Mesenchymal stem cell (in vitro differentiated cells and primary cell): ENCODE measurements around the gene MYLIP.
A peak's percentile ranks its signal among the peaks of the same experiment; 100 is the strongest.

Experiments
- DNase-seq: peaks from one replicate; pipeline ENCODE4 v3.0.0-alpha.2; 2013
- H2AFZ ChIP-seq: one replicate; pipeline ENCODE4 v1.6.1; 2013; ENCODE audit warnings: low read depth, mild to moderate bottlenecking, control low read depth, inconsistent platforms, low read length, moderate library complexity
- H2AK5ac ChIP-seq: 2 replicates; pipeline ENCODE4 v1.6.1; 2013; ENCODE audit warnings: low read length, moderate library complexity, mild to moderate bottlenecking, inconsistent platforms; ENCODE audit not compliant: severe bottlenecking
- H2BK120ac ChIP-seq: one replicate; pipeline ENCODE4 v1.6.1; 2013; ENCODE audit warnings: low read depth, mild to moderate bottlenecking, inconsistent platforms, low read length, moderate library complexity
- H2BK12ac ChIP-seq, 2 experiments: one replicate each; pipeline ENCODE4 v1.6.1; 2013; ENCODE audit warnings: inconsistent platforms in 2 of 2, low read length in 2 of 2, mild to moderate bottlenecking in 2 of 2, moderate library complexity in 2 of 2, control low read depth in 1 of 2
- H2BK15ac ChIP-seq: one replicate; pipeline ENCODE4 v1.6.1; 2013; ENCODE audit warnings: mild to moderate bottlenecking, low read depth, inconsistent platforms; ENCODE audit not compliant: poor library complexity, severe bottlenecking
- H2BK5ac ChIP-seq: 2 replicates; pipeline ENCODE4 v1.6.1; 2013; ENCODE audit warnings: low read depth, mild to moderate bottlenecking, low read length, control low read depth, inconsistent platforms; ENCODE audit not compliant: poor library complexity, severe bottlenecking
- H3K14ac ChIP-seq, 2 experiments: one replicate each; pipeline ENCODE4 v1.6.1; 2013; ENCODE audit warnings: inconsistent platforms in 2 of 2, low read length in 2 of 2, control low read depth in 1 of 2, mild to moderate bottlenecking in 1 of 2, moderate library complexity in 1 of 2
- H3K18ac ChIP-seq, 2 experiments: one replicate each; pipeline ENCODE4 v1.6.1; 2013; ENCODE audit warnings: inconsistent platforms in 2 of 2, low read length in 2 of 2, control low read depth in 1 of 2, low read depth in 1 of 2, mild to moderate bottlenecking in 1 of 2
- H3K23ac ChIP-seq, 2 experiments: one replicate each; pipeline ENCODE4 v1.6.1; 2013; ENCODE audit warnings: inconsistent platforms in 2 of 2, low read length in 2 of 2, mild to moderate bottlenecking in 2 of 2, moderate library complexity in 2 of 2, control low read depth in 1 of 2
- H3K27ac ChIP-seq: 2 replicates; pipeline ENCODE4 v1.5.1; 2013; ENCODE audit warnings: mild to moderate bottlenecking, moderate library complexity, low read length, control low read depth, inconsistent platforms; ENCODE audit not compliant: poor library complexity, severe bottlenecking
- H3K27me3 ChIP-seq, 2 experiments: 2 replicates each; pipeline versions ENCODE4 v1.6.1 to v1.7.0; 2013; ENCODE audit warnings: low read length in 2 of 2, mild to moderate bottlenecking in 2 of 2, moderate library complexity in 2 of 2, control low read depth in 1 of 2, inconsistent platforms in 1 of 2; ENCODE audit not compliant: control insufficient read depth in 1 of 2, insufficient read depth in 1 of 2
- H3K36me3 ChIP-seq, 2 experiments: 2 replicates each; pipeline versions ENCODE4 v1.6.1 to v1.7.0; 2013; ENCODE audit warnings: low read length in 2 of 2, control low read depth in 1 of 2, inconsistent platforms in 1 of 2, low read depth in 1 of 2, mild to moderate bottlenecking in 1 of 2; ENCODE audit not compliant: insufficient read depth in 2 of 2, control insufficient read depth in 1 of 2
- H3K4ac ChIP-seq, 2 experiments: one replicate each; pipeline ENCODE4 v1.6.1; 2013; ENCODE audit warnings: inconsistent platforms in 2 of 2, low read length in 2 of 2, mild to moderate bottlenecking in 2 of 2, moderate library complexity in 2 of 2, control low read depth in 1 of 2, low read depth in 1 of 2
- H3K4me1 ChIP-seq: 2 replicates; pipeline ENCODE4 v1.6.1; 2013; ENCODE audit warnings: low read depth, low read length, control low read depth; ENCODE audit not compliant: control insufficient read depth, insufficient read depth
- H3K4me2 ChIP-seq: 2 replicates; pipeline ENCODE4 v1.6.1; 2013; ENCODE audit warnings: low read length, mild to moderate bottlenecking, inconsistent platforms; ENCODE audit not compliant: poor library complexity, severe bottlenecking
- H3K4me3 ChIP-seq, 2 experiments: 2 replicates each; pipeline versions ENCODE4 v1.5.1 to v1.7.0; 2013; ENCODE audit warnings: low read length in 2 of 2, mild to moderate bottlenecking in 2 of 2, control low read depth in 1 of 2, low read depth in 1 of 2; ENCODE audit not compliant: insufficient read depth in 1 of 2
- H3K79me1 ChIP-seq: replicated peaks from 2 replicates; pipeline ENCODE4 v1.6.1; 2013; ENCODE audit warnings: mild to moderate bottlenecking, control low read depth, low read length, inconsistent platforms; ENCODE audit not compliant: poor library complexity, severe bottlenecking
- H3K9ac ChIP-seq: 2 replicates; pipeline ENCODE4 v1.7.0; 2013; ENCODE audit warnings: mild to moderate bottlenecking, low read length, moderate library complexity
- H3K9me3 ChIP-seq: 2 replicates; pipeline ENCODE4 v1.7.0; 2013; ENCODE audit warnings: mild to moderate bottlenecking, low read length; ENCODE audit not compliant: control insufficient read depth
- H4K8ac ChIP-seq: one replicate; pipeline ENCODE4 v1.6.1; 2013; ENCODE audit warnings: inconsistent platforms, mild to moderate bottlenecking, low read length, moderate library complexity
- H4K91ac ChIP-seq: one replicate; pipeline ENCODE4 v1.6.1; 2013; ENCODE audit warnings: mild to moderate bottlenecking, low read length, inconsistent platforms
- WGBS: methylation state at CpG from one replicate; pipeline ENCODE4 v1.1.7; 2013; ENCODE audit warnings: mixed read lengths; 5-methylcytosine and 5-hydroxymethylcytosine counted together

The MYLIP gene

DNA sequence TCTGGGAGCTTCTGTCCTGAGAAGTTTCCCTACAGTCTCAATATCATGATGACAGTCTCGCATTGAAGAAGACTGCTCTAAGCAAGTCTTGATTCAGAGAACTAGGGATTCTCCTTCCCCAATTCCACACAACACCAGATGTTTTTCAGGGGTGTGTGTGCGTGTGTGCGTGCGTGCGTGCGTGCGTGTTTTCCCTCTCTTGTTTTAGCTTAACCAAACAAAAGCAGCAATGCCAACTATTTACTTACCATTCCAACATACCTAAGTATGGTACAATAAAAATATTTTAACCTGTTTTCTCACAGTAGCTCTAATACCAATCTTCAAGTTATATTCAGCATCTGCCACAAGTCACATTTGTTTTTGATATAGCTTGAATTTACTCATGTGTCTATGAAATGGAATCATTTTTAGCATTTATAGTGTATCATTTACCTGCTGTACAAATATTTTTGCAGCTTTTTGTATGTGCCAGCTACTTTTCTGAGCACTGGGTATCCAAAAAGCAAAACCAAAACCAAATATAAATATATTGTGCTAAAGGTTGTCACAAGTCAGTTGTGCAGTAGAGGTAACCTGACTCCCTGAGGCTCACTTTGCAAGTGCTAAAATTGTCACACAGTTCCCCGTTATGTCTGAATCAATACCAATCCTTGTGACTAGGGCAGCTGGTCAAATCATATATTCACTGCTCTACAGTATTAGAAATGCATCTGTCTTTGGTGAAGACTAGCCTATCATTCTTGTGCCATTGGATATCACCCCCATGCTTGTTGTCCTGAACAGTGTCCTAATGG is 21.7 kb upstream of the MYLIP start:
- peak overlapping the region in 1 of 2 experiments; percentile 40 for H3K18ac ChIP-seq
- no peaks in the 10 kb centered on the region for H3K79me1 ChIP-seq
- H3K4me3 ChIP-seq = no peak overlapping the region
- WGBS = 98% methylated on average over 8 of the region's 8 CpGs
- H2BK120ac ChIP-seq = peak overlapping the region; percentile 37
- no peak overlapping the region for H3K4me2 ChIP-seq
- H4K91ac ChIP-seq = no peak overlapping the region
- no peak for DNase-seq
- no peaks in the 10 kb centered on the region for H3K27me3 ChIP-seq
- H2AK5ac ChIP-seq = no peak overlapping the region
- H3K9me3 ChIP-seq = no peaks in the 10 kb centered on the region
- peak overlapping the region in 1 of 2 experiments; percentile 42 for H3K14ac ChIP-seq
- no peaks in the 10 kb centered on the region for H3K36me3 ChIP-seq
- no peak overlapping the region for H4K8ac ChIP-seq
- no peak overlapping the region for H2AFZ ChIP-seq
- H2BK5ac ChIP-seq = no peak overlapping the region
- H2BK12ac ChIP-seq = no peak overlapping the region
- no peak overlapping the region for H3K9ac ChIP-seq
- no peak overlapping the region for H3K27ac ChIP-seq
- no peak overlapping the region for H2BK15ac ChIP-seq
- no peaks in the 10 kb centered on the region for H3K4me1 ChIP-seq
- H3K23ac ChIP-seq = no peak overlapping the region
- H3K4ac ChIP-seq = no peak overlapping the region

DNA sequence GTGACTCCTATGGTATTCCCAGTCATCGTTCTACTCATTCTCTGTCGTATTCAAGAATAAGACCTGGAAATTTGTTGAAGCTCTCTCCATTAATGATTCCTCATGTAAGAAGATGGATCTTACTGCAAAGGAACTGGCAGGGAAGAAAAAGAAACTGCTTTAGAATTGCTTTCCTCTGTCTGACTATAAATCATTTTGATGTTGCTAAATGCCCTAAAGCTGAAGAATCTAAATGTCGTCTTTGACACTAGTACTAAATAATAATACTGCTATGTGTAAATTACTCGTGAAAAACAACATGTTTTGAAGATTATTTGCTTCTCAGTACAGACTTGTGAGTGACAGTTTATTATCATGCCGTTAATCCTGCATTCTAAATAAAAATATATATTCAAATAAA is 20.5 kb upstream of the MYLIP start:
- no peak overlapping the region for H2AK5ac ChIP-seq
- no peak overlapping the region for H2BK15ac ChIP-seq

DNA sequence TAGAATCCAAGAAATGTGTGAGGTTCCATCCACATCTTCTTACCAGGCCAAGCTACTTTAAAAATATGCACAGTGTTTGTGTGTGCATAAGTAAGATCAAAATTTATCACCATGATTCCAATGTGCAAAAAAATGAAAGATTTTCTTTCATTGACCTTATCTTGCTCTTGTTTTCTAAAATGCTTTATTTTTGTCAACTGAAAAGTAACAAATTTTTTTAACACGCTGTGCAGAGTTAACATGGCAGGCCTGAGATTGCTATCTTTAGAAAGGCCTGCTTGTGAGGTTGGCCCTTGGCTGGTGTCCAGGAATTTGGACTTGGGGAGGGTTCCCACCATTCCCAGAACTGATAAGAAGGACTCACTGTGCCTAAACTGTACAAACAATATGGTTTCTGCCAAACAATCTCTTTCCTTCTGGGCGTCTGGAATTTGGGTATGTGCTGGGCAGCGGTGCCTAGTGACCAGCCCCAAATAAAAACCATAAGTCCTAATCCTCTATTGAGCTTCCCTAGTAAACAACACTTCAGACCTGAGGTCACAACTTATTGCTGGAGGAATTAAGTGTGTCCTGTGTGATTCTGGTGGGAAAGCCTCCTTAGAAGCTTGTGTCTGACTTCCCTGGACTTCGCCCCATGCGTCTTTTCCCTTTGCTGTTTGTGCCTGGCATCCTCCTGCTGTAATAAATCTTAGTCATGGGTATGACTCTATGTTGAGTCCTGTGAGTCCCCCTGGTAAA is 19.8 kb upstream of the MYLIP start:
- 56% methylated on average over 5 of the region's 5 CpGs for WGBS

More for the DNA sequence above, 20.5 kb upstream of the MYLIP start:
- H3K4me1 ChIP-seq = no peaks in the 10 kb centered on the region
- no peak overlapping the region for H3K27ac ChIP-seq
- H4K91ac ChIP-seq = no peak overlapping the region
- no peak overlapping the region for H3K18ac ChIP-seq
- H3K4me3 ChIP-seq = no peak overlapping the region
- 100% methylated on average over 1 of the region's 5 CpGs for WGBS
- no peaks in the 10 kb centered on the region for H3K27me3 ChIP-seq
- no peaks in the 10 kb centered on the region for H3K79me1 ChIP-seq
- H3K9me3 ChIP-seq = no peaks in the 10 kb centered on the region
- H2BK5ac ChIP-seq = no peak overlapping the region
- no peak overlapping the region for H2BK120ac ChIP-seq
- no peak overlapping the region for H3K23ac ChIP-seq
- H3K36me3 ChIP-seq = no peaks in the 10 kb centered on the region
- no peak overlapping the region for H3K4me2 ChIP-seq
- no peak overlapping the region for H3K9ac ChIP-seq
- no peak overlapping the region for H3K14ac ChIP-seq
- H2AFZ ChIP-seq = no peak overlapping the region
- DNase-seq = peak; percentile 22
- H3K4ac ChIP-seq = no peak overlapping the region
- no peak overlapping the region for H2BK12ac ChIP-seq
- H4K8ac ChIP-seq = no peak overlapping the region

DNA sequence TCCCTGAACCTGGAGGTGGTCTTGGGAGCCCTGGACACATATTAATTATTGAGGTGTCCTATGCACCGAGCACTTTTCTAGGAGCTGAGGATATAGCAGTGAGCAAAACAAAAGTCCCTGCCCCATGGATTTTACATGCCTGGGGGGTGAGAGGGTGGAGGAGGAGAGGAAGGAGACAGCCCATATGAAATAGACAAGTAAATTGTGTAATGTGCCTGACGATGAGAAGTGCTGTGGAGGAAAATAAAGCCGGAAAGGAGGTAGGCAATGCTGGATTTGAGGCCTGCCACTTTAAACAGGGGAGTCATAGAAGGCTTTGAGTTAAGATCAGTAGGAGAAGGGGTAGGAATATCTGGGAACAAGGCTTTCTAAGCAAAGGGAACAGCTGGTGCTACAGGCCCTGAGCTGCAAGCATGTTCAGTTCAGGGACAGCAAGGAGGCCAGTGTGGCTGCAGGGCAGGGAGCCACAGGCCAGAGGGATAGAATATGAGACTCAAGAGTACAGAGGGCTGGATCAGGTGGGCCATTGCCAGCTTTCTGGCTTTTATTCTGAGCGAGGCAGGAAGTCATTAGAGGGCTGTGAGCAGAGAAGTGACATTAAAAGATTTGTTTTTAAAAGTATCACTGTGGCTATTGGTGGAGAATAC is 19.1 kb upstream of the MYLIP start:
- H3K27me3 ChIP-seq = no peaks in the 10 kb centered on the region
- H3K14ac ChIP-seq = peak overlapping the region in 1 of 2 experiments; percentile 15
- no peak overlapping the region for H2BK5ac ChIP-seq
- H2BK12ac ChIP-seq = peak overlapping the region; percentile 54 to 63
- peak overlapping the region; percentile 73 for H2BK120ac ChIP-seq
- H4K8ac ChIP-seq = no peak overlapping the region
- peak overlapping the region; percentile 43 to 95 for H3K18ac ChIP-seq
- no peaks in the 10 kb centered on the region for H3K36me3 ChIP-seq
- no peak overlapping the region for H3K23ac ChIP-seq
- no peak overlapping the region for H2BK15ac ChIP-seq
- H3K4me1 ChIP-seq = no peaks in the 10 kb centered on the region
- H2AFZ ChIP-seq = peak overlapping the region; percentile 54
- H3K9me3 ChIP-seq = no peaks in the 10 kb centered on the region
- H3K9ac ChIP-seq = no peak overlapping the region
- no peak overlapping the region for H3K27ac ChIP-seq
- no peaks in the 10 kb centered on the region for H3K79me1 ChIP-seq
- H4K91ac ChIP-seq = no peak overlapping the region
- H3K4me2 ChIP-seq = no peak overlapping the region
- peak; percentile 30 for DNase-seq
- H3K4ac ChIP-seq = peak overlapping the region in 1 of 2 experiments; percentile 73
- no peak overlapping the region for H2AK5ac ChIP-seq
- H3K4me3 ChIP-seq = no peak overlapping the region
- 63% methylated on average over 4 of the region's 4 CpGs for WGBS

More for the DNA sequence above, 19.8 kb upstream of the MYLIP start:
- no peaks in the 10 kb centered on the region for H3K79me1 ChIP-seq
- no peaks in the 10 kb centered on the region for H3K9me3 ChIP-seq
- no peak overlapping the region for H2BK120ac ChIP-seq
- H4K8ac ChIP-seq = no peak overlapping the region
- no peak overlapping the region for H3K4me2 ChIP-seq
- H3K4ac ChIP-seq = no peak overlapping the region
- H4K91ac ChIP-seq = no peak overlapping the region
- no peak overlapping the region for H2BK12ac ChIP-seq
- H2BK5ac ChIP-seq = no peak overlapping the region
- no peak overlapping the region for H2BK15ac ChIP-seq
- peak overlapping the region in 1 of 2 experiments; percentile 34 for H3K23ac ChIP-seq
- no peaks in the 10 kb centered on the region for H3K4me1 ChIP-seq
- no peak overlapping the region for H2AK5ac ChIP-seq
- no peak overlapping the region for H3K27ac ChIP-seq
- peak; percentile 54 for DNase-seq
- H3K4me3 ChIP-seq = no peak overlapping the region
- H3K14ac ChIP-seq = no peak overlapping the region
- H3K36me3 ChIP-seq = no peaks in the 10 kb centered on the region
- no peak overlapping the region for H3K9ac ChIP-seq
- H3K27me3 ChIP-seq = no peaks in the 10 kb centered on the region
- no peak overlapping the region for H2AFZ ChIP-seq
- H3K18ac ChIP-seq = peak overlapping the region in 1 of 2 experiments; percentile 95
